ENCODE results near the gene ATP2A2.
"Not testable (repeated sequence)": the region's sequence is repeated elsewhere in the genome, so short reads cannot be mapped to it uniquely, and the experiment has no call there.

Gene ATP2A2

GRCh38 chr12:110365489-110366320 lies 84.7 kb downstream of the ATP2A2 start:
- no peaks in the 10 kb centered on the region for H3K4me1 Mint-ChIP-seq (ENCODE audit: low read depth in 2 of 2)
- no peaks in the 10 kb centered on the region for H3K9me3 Mint-ChIP-seq
- H3K27ac Mint-ChIP-seq: no peak overlapping the region
- H3K36me3 Mint-ChIP-seq (ENCODE audit: insufficient read depth): no peaks in the 10 kb centered on the region
- no peak overlapping the region for H3K4me3 Mint-ChIP-seq
- no peaks in the 10 kb centered on the region for H3K27me3 Mint-ChIP-seq
- no peak for ATAC-seq (replicated peaks)
- no peak for DNase-seq

DNA sequence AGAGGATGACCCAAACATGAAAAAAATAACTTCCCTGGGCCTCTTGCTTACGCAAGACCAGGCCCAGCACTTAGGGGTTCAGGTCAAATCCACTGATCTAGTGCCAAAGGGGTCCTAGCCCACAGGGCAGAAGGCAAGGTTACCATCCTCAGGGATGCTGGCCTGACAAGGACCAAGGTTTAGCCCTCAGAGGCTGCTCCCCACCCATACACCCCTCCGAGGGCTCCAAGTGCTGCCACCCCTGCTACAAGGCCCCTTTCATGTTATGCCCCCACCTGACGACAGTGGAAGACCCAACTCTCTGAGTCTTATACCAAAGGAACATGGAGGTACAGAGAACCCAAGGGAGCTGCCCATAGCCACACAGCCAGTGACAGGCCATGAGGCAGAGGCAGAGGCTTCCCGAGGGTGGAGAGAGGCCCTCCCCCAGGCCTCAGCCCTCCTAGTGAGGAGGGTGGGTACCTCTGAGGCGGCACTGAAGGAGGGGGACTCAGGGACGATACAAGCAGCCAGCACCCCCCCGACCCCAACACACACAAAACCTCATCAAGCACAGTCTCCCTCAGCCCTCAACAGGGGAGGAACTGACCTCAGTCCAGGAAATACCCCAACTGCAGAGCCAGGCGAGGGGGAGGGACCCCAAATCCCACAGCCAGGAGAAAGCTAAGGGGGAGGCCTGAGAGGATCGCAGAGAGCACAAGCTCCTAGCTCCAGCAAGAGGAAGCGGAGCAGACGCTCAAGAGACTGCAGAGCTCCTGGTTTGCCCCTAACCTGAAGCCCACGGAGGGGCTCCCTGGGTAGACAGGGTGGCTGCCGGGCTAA lies 85.5 kb downstream of the ATP2A2 start:
- DNase-seq (no peak), ATAC-seq (replicated peaks) (no peak)
- Mint-ChIP-seq H3K36me3 (ENCODE audit: insufficient read depth) (no peaks in the 10 kb centered on the region), H3K27ac (no peak overlapping the region), H3K9me3 (no peaks in the 10 kb centered on the region), H3K27me3 (no peaks in the 10 kb centered on the region), H3K4me1 (ENCODE audit: low read depth in 2 of 2) (peaks cover 0 to 2% of the 10 kb centered on the region in 2 donors), H3K4me3 (no peak overlapping the region)

DNA sequence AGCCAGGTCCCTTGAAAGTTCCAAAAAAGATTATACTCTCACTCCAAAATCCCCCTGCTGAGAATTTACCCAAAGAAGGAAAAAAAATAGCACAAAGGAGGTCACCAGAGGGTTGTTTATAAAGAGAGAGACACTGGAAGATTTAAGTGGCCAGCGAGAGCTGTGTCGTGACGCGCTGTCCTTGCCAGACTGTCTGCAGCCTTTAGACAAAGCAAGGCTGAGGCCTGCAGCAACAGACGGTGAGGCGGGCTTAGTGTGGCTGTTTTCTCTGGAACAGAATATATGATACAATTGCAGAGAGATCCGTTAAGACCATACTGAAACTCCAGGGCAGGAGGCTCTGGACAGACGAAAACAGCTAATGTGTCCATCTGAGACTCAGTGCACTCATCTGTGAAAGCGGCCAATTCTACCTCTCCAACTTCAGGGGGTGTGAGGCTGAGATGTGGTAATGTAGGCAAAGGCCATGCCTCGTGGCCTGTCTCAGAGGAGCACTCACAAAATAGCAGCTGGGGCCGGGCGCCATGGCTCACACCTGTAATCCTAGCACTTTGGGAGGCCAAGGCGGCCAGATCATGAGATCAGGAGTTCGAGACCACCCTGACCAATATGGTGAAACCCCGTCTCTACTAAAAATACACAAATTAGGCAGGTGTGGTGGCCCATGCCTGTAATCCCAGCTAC lies 86.3 kb downstream of the ATP2A2 start:
- Mint-ChIP-seq H3K27me3 (no peaks in the 10 kb centered on the region), H3K4me1 (ENCODE audit: low read depth in 2 of 2) (peaks cover 6 to 8% of the 10 kb centered on the region in 2 donors), H3K4me3 (no peak overlapping the region), H3K9me3 (no peaks in the 10 kb centered on the region), H3K36me3 (ENCODE audit: insufficient read depth) (peaks cover 3% of the 10 kb centered on the region), H3K27ac (no peak overlapping the region)
- DNase-seq (no peak), ATAC-seq (replicated peaks) (no peak)

GRCh38 chr12:110369992-110370391 lies 88.9 kb downstream of the ATP2A2 start:
- H3K4me1 Mint-ChIP-seq (ENCODE audit: low read depth in 2 of 2): peaks cover 7 to 8% of the 10 kb centered on the region in 2 donors
- no peaks in the 10 kb centered on the region for H3K27me3 Mint-ChIP-seq
- peak overlapping the region in 1 of 2 donors; percentile 35 for H3K27ac Mint-ChIP-seq
- H3K36me3 Mint-ChIP-seq (ENCODE audit: insufficient read depth): peaks cover 27% of the 10 kb centered on the region
- H3K4me3 Mint-ChIP-seq: no peak overlapping the region
- ATAC-seq (replicated peaks) (no peak), DNase-seq (no peak)
- H3K9me3 Mint-ChIP-seq: no peaks in the 10 kb centered on the region

GRCh38 chr12:110370732-110371231 lies 89.7 kb downstream of the ATP2A2 start:
- no peaks in the 10 kb centered on the region for H3K9me3 Mint-ChIP-seq
- H3K27me3 Mint-ChIP-seq: no peaks in the 10 kb centered on the region
- H3K4me3 Mint-ChIP-seq: no peak overlapping the region
- peak overlapping the region in 1 of 2 donors; percentile 80 for H3K27ac Mint-ChIP-seq
- no peak for ATAC-seq (replicated peaks)
- DNase-seq: no peak
- peaks cover 8 to 10% of the 10 kb centered on the region in 2 donors for H3K4me1 Mint-ChIP-seq (ENCODE audit: low read depth in 2 of 2)
- H3K36me3 Mint-ChIP-seq (ENCODE audit: insufficient read depth): peaks cover 33% of the 10 kb centered on the region

DNA sequence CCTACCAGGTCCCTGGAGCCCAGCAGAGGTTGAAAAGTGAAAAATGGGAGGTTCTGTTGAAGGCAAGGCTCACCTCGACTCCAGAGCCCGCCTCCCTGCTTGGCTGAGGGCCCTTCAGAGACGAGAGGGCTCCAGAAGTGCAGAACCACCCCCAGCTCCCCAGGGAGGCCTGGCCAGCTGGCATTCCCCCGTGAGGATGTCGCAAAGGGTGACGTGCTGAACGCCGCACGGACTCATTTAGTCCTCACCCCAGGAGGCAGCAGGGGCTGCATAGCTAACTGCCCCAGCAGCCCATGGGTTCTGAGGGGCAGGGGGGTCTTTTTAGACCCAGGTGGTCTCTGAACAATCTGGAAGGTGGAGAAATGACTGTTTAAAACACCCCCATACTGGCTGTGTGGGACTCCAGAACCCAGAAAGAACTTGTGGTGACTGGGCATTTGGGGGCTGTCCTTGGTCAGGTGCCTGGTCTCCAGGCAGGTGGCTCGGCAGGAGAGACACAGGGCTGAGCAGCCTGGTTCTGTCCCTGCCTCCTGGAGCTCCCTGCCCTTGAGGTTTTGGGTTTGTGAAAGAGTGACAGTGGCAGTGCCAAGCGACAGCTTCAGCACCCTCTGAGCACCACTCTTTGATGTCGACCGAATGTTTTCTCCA lies 90.5 kb downstream of the ATP2A2 start:
- H3K9me3 Mint-ChIP-seq: no peaks in the 10 kb centered on the region
- H3K4me1 Mint-ChIP-seq (ENCODE audit: low read depth in 2 of 2): peaks cover 8 to 10% of the 10 kb centered on the region in 2 donors
- H3K36me3 Mint-ChIP-seq (ENCODE audit: insufficient read depth): peaks cover 35% of the 10 kb centered on the region
- H3K27me3 Mint-ChIP-seq: no peaks in the 10 kb centered on the region
- no peak overlapping the region for H3K4me3 Mint-ChIP-seq
- ATAC-seq (replicated peaks): peak; percentile 26
- DNase-seq: no peak
- peak overlapping the region; percentile 58 to 80 for H3K27ac Mint-ChIP-seq

DNA sequence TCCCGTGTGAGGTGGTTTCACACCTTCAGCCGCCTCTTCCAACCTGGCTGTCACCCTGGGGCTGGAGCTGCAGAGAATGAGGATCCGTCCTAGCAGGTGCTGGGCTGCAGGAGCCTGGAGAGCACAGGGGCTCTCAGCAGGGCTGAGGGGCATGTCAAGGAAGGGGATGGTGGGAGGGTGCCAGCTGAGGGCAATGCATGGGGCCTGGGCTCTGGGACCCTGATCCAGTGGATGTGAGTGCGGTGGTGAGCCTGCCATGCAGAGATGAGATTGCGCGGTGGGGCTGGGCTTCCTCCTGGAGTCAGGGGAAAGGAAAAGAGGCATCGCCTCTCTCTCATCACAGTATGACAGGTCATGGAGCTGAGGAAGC lies 91.0 kb downstream of the ATP2A2 start:
- DNase-seq (no peak), ATAC-seq (replicated peaks) (no peak)
- Mint-ChIP-seq H3K4me3 (no peak overlapping the region), H3K36me3 (ENCODE audit: insufficient read depth) (peaks cover 39% of the 10 kb centered on the region), H3K27me3 (no peaks in the 10 kb centered on the region), H3K9me3 (no peaks in the 10 kb centered on the region), H3K27ac (peak overlapping the region; percentile 58 to 80), H3K4me1 (ENCODE audit: low read depth in 2 of 2) (peaks cover 8 to 10% of the 10 kb centered on the region in 2 donors)

GRCh38 chr12:110373025-110373424 lies 92.0 kb downstream of the ATP2A2 start:
- Mint-ChIP-seq H3K27ac (peak overlapping the region; percentile 71 to 80), H3K36me3 (ENCODE audit: insufficient read depth) (peaks cover 49% of the 10 kb centered on the region), H3K9me3 (no peaks in the 10 kb centered on the region), H3K27me3 (no peaks in the 10 kb centered on the region), H3K4me1 (ENCODE audit: low read depth in 2 of 2) (peaks cover 8 to 10% of the 10 kb centered on the region in 2 donors), H3K4me3 (no peak overlapping the region)
- no peak for ATAC-seq (replicated peaks)
- DNase-seq: no peak

- peaks cover 8 to 10% of the 10 kb centered on the region in 2 donors for H3K4me1 Mint-ChIP-seq (ENCODE audit: low read depth in 2 of 2)
- peaks cover 53% of the 10 kb centered on the region for H3K36me3 Mint-ChIP-seq (ENCODE audit: insufficient read depth)
- no peaks in the 10 kb centered on the region for H3K27me3 Mint-ChIP-seq
- no peak for ATAC-seq (replicated peaks)
- no peaks in the 10 kb centered on the region for H3K9me3 Mint-ChIP-seq
- H3K27ac Mint-ChIP-seq: no peak overlapping the region
- H3K4me3 Mint-ChIP-seq: no peak overlapping the region
- DNase-seq: no peak
These were observed 92.4 kb downstream of the ATP2A2 start for GRCh38 chr12:110373425-110373824.

DNA sequence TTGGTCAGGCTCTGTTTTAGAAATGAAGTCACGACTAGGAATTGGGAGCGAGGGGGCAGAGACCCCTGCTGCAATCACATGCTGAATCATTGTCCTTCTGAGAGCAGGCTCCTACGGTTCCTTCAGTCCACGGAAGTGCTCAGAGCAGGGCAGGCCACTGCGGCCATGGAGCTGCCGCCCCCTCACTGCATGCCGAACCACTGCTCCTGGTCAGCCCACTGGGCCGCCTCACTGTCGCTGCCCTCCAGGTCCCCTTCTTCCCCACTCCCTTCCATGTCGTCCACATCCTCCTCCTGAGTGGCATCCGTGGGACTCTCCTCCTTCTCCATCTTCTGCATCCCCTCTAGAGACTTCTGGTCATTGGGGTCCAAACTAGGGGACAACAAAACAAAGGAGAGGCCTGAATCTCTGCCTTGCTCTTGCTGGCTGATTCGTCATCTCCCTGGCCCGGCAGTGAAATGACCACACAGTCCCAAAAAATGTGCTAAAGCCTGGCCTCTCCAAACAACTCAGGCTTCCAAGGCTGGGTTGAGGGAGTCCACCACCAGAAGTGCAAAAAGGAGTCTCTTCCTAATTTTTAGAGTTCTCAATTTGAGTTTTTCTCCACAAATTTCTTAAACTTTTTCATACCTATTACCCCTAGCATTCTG lies 93.0 kb downstream of the ATP2A2 start:
- Mint-ChIP-seq H3K27ac (peak overlapping the region in 1 of 2 donors; percentile 77), H3K36me3 (ENCODE audit: insufficient read depth) (peaks cover 59% of the 10 kb centered on the region), H3K9me3 (no peaks in the 10 kb centered on the region), H3K4me1 (ENCODE audit: low read depth in 2 of 2) (peaks cover 8 to 10% of the 10 kb centered on the region in 2 donors), H3K27me3 (no peaks in the 10 kb centered on the region), H3K4me3 (no peak overlapping the region)
- DNase-seq (no peak), ATAC-seq (replicated peaks) (no peak)

DNA sequence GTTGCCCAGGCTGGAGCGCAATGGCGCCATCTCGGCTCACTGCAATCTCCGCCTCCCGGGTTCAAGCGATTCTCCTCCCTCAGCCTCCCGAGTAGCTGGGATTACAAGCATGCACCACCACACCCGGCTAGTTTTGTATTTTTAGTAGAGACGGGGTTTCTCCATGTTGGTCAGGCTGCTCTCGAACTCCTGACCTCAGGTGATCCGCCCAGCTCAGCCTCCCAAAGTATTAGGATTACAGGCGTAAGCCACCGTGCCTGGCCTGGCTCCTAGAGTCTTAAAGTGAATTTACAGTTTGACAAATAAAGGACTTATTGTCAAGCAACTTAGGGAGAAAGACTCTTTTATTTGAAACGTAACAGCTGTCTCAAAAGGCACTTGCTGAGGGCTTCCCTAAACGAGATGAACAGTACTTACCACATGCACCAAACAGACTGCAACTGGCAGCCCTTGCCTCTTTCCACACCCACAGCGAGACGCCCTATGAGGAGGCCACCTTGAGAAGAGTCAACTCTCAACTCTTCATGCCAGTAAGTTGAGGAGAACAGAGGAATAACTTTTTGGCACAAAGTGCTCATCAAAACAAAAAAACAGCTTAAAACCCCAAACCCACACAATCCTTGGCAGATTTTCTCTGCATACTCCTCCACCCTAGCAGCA lies 97.2 kb downstream of the ATP2A2 start:
- not testable (repeated sequence) for H3K9me3 Mint-ChIP-seq; H3K4me3 Mint-ChIP-seq; H3K27me3 Mint-ChIP-seq; ATAC-seq (replicated peaks); H3K4me1 Mint-ChIP-seq (ENCODE audit: low read depth in 2 of 2); DNase-seq; H3K27ac Mint-ChIP-seq
- H3K36me3 Mint-ChIP-seq (ENCODE audit: insufficient read depth): peaks cover 86% of the 10 kb centered on the region

- no peak overlapping the region for H3K27ac Mint-ChIP-seq
- H3K4me1 Mint-ChIP-seq (ENCODE audit: low read depth in 2 of 2): peaks cover 0 to 4% of the 10 kb centered on the region in 2 donors
- H3K27me3 Mint-ChIP-seq: no peaks in the 10 kb centered on the region
- peaks cover 87% of the 10 kb centered on the region for H3K36me3 Mint-ChIP-seq (ENCODE audit: insufficient read depth)
- no peaks in the 10 kb centered on the region for H3K9me3 Mint-ChIP-seq
- DNase-seq: no peak
- ATAC-seq (replicated peaks): no peak
- no peak overlapping the region for H3K4me3 Mint-ChIP-seq
These were observed 98.2 kb downstream of the ATP2A2 start for GRCh38 chr12:110379197-110379596.

All from effector memory CD8-positive, alpha-beta T cell (primary cell).